Parathyroid adenoma (tissue), 2 donors: ENCODE measurements around the gene CEP128.

Experiments
- H2AFZ ChIP-seq: fragments of 300-600 bp; sonication (generic); one replicate; pipeline ENCODE4 v1.7.0; 2017; ENCODE audit warnings: antibody characterized with exemption, mild to moderate bottlenecking
- H3K27ac ChIP-seq: fragments of 300-600 bp; sonication (generic); one replicate; pipeline ENCODE4 v1.7.0; 2017
- H3K27me3 ChIP-seq: fragments of 300-600 bp; sonication (generic); one replicate; pipeline ENCODE4 v1.7.0; 2017; ENCODE audit warnings: low read length; ENCODE audit not compliant: control insufficient read depth, insufficient read depth
- H3K36me3 ChIP-seq: fragments of 300-600 bp; sonication (generic); one replicate; pipeline ENCODE4 v1.7.0; 2017; ENCODE audit warnings: low read length; ENCODE audit not compliant: control insufficient read depth, insufficient read depth
- H3K4me1 ChIP-seq: fragments of 300-600 bp; sonication (generic); one replicate; pipeline ENCODE4 v1.7.0; 2017; ENCODE audit warnings: control low read depth
- H3K4me2 ChIP-seq: fragments of 300-600 bp; sonication (generic); one replicate; pipeline ENCODE4 v1.7.0; 2017; ENCODE audit warnings: low read length
- H3K4me3 ChIP-seq: fragments of 300-600 bp; sonication (generic); one replicate; pipeline ENCODE4 v1.7.0; 2017; ENCODE audit warnings: low read depth, low read length
- H3K79me2 ChIP-seq: fragments of 300-600 bp; sonication (generic); one replicate; pipeline ENCODE4 v1.7.0; 2017; ENCODE audit warnings: control low read depth
- H3K9ac ChIP-seq: fragments of 300-600 bp; sonication (generic); one replicate; pipeline ENCODE4 v1.7.0; 2017; ENCODE audit warnings: mild to moderate bottlenecking
- H3K9me3 ChIP-seq: fragments of 300-600 bp; sonication (generic); one replicate; pipeline ENCODE4 v1.7.0; 2017; ENCODE audit warnings: low read length; ENCODE audit not compliant: control insufficient read depth
- TF ChIP-seq, protein P1 (sequence below): fragments of 300-600 bp; sonication (generic); IDR thresholded peaks from one replicate; pipeline ENCODE4 v1.7.0; 2017; ENCODE audit warnings: antibody characterized with exemption, mild to moderate bottlenecking
- donor health status: primary hyperparathyroidism.

The CEP128 gene

DNA sequence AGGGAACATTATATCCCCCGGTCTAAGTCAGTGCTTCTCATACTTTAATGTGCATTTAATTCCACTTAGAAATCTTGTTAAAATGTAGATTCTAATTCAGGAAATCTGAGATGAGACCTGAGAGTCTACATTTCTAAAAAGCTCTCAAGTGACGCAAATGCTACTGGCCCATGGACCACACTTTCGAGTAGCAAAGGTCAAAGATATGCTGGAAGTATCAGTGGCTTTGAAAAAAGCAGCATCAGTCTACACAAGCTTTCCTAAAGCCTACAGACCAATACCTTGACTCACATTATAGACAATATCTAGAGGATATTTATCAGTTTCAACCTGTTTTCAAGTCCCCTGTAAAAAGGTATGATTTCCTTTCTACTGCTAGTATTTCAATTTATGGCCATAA lies 248.6 kb downstream of the CEP128 start:
- no peaks in the 10 kb centered on the region for H3K9me3 ChIP-seq
- H3K27ac ChIP-seq, result peak overlapping the region; percentile 45
- no peaks in the 10 kb centered on the region for H3K79me2 ChIP-seq
- TF ChIP-seq, protein P1, sequence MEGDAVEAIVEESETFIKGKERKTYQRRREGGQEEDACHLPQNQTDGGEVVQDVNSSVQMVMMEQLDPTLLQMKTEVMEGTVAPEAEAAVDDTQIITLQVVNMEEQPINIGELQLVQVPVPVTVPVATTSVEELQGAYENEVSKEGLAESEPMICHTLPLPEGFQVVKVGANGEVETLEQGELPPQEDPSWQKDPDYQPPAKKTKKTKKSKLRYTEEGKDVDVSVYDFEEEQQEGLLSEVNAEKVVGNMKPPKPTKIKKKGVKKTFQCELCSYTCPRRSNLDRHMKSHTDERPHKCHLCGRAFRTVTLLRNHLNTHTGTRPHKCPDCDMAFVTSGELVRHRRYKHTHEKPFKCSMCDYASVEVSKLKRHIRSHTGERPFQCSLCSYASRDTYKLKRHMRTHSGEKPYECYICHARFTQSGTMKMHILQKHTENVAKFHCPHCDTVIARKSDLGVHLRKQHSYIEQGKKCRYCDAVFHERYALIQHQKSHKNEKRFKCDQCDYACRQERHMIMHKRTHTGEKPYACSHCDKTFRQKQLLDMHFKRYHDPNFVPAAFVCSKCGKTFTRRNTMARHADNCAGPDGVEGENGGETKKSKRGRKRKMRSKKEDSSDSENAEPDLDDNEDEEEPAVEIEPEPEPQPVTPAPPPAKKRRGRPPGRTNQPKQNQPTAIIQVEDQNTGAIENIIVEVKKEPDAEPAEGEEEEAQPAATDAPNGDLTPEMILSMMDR, result no peak
- no peak overlapping the region for H3K9ac ChIP-seq
- no peaks in the 10 kb centered on the region for H3K27me3 ChIP-seq
- H2AFZ ChIP-seq, result peak overlapping the region; percentile 57
- no peak overlapping the region for H3K4me2 ChIP-seq
- H3K4me1 ChIP-seq, result peaks cover 5% of the 10 kb centered on the region
- H3K36me3 ChIP-seq, result no peaks in the 10 kb centered on the region
- H3K4me3 ChIP-seq, result no peak overlapping the region

DNA sequence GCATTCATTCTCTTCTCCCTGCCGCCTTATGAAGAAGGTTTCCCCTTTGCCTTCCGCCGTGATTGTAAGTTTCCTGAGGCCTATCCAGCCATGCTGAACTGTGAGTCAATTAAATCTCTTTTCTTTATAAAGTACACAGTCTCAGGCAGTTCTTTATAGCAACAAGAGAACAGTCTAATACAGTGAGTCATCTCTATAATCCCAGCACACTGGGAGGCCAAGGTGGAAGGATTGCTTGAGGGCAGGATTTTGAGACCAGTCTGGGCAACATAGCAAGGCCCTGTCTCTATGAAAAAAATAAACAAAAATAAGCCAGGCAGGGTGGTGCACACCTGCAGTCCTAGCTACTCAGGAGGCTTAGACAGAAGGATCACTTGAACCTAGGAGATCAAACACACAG lies 259.9 kb downstream of the CEP128 start:
- no peaks in the 10 kb centered on the region for H3K4me1 ChIP-seq
- no peaks in the 10 kb centered on the region for H3K79me2 ChIP-seq
- no peak overlapping the region for H3K9ac ChIP-seq
- no peaks in the 10 kb centered on the region for H3K36me3 ChIP-seq
- no peaks in the 10 kb centered on the region for H3K27me3 ChIP-seq
- H3K4me3 ChIP-seq, result no peak overlapping the region
- no peak overlapping the region for H2AFZ ChIP-seq
- H3K9me3 ChIP-seq, result no peaks in the 10 kb centered on the region
- TF ChIP-seq, protein P1, result no peak
- no peak overlapping the region for H3K27ac ChIP-seq
- H3K4me2 ChIP-seq, result no peak overlapping the region

DNA sequence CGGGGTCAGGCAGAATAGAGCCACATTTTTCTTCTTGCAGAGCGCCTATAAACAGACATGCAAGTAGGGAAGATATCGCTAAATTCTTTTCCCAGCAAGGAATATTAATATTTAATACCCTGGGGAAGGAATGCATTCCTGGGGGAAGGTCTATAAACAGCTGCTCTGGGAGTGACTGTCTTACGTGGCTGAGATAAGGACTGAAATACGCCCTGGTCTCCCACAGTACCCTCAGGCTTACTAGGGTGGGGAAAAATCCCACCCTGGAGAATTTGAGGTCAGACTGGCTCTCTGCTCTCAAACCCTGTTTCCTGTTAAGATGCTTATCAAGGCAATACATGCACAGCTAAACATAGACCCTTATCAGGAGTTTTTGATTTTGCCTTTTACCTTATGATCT lies 262.3 kb downstream of the CEP128 start:
- Histone ChIP-seq H3K36me3 (no peaks in the 10 kb centered on the region), H3K27ac (no peak overlapping the region), H3K4me2 (no peak overlapping the region), H3K4me3 (no peak overlapping the region), H3K9me3 (no peaks in the 10 kb centered on the region), H3K4me1 (no peaks in the 10 kb centered on the region), H3K9ac (no peak overlapping the region), H3K27me3 (no peaks in the 10 kb centered on the region), H3K79me2 (no peaks in the 10 kb centered on the region), H2AFZ (no peak overlapping the region)
- TF ChIP-seq, protein P1, result no peak

DNA sequence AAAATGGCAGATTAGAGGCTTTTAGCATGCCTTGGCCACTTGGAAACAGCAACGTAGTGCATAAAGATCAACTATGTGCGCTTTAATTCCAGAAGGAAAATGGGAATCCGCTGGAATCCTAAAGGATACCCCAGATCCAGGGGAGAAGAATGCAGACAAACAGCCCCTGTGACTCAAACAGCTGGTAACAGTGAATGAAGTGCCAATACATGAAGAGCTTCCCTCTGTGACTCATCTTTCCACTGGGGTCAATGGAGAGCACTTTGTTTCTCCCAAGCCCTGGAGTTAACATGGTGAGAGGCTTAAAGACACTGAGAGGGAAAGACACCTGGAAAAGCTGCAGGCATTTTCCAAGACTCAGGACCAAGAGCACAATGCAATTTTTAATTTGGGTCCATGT lies 263.1 kb downstream of the CEP128 start:
- Histone ChIP-seq H3K4me2 (no peak overlapping the region), H3K9me3 (no peaks in the 10 kb centered on the region), H3K36me3 (no peaks in the 10 kb centered on the region), H3K79me2 (no peaks in the 10 kb centered on the region), H3K27me3 (no peaks in the 10 kb centered on the region), H3K4me1 (no peaks in the 10 kb centered on the region), H3K27ac (no peak overlapping the region), H3K9ac (no peak overlapping the region), H2AFZ (no peak overlapping the region), H3K4me3 (no peak overlapping the region)
- TF ChIP-seq, protein P1, result no peak

DNA sequence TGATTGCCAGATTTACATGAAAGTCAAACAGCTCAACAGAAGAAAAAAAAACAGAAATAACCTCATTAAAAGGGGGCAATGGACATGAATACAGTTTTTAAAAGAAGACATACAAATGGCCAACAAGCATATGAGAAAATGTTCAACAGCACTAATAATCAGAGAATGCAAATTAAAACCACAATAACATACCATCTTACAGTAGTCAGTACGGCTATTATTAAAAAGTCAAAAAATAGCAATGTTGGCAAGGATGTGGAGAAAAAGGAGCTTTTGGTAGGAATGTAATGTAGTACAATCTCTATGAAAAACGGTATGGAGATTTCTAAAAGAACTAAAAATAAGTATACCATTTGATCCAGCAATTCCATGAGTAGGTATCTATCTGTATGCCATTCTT lies 272.1 kb downstream of the CEP128 start:
- no peaks in the 10 kb centered on the region for H3K79me2 ChIP-seq

More for the DNA sequence above, 272.1 kb downstream of the CEP128 start:
- Histone ChIP-seq H2AFZ (no peak overlapping the region), H3K9me3 (no peaks in the 10 kb centered on the region), H3K4me3 (no peak overlapping the region), H3K4me2 (no peak overlapping the region), H3K9ac (no peak overlapping the region), H3K27ac (no peak overlapping the region), H3K27me3 (no peaks in the 10 kb centered on the region), H3K36me3 (no peaks in the 10 kb centered on the region), H3K4me1 (peaks cover 5% of the 10 kb centered on the region)
- TF ChIP-seq, protein P1, result no peak
